ENCODE results near the gene TREH.
"Not testable (repeated sequence)": the region's sequence is repeated elsewhere in the genome, so short reads cannot be mapped to it uniquely, and the experiment has no call there.

Gene TREH, protein sequence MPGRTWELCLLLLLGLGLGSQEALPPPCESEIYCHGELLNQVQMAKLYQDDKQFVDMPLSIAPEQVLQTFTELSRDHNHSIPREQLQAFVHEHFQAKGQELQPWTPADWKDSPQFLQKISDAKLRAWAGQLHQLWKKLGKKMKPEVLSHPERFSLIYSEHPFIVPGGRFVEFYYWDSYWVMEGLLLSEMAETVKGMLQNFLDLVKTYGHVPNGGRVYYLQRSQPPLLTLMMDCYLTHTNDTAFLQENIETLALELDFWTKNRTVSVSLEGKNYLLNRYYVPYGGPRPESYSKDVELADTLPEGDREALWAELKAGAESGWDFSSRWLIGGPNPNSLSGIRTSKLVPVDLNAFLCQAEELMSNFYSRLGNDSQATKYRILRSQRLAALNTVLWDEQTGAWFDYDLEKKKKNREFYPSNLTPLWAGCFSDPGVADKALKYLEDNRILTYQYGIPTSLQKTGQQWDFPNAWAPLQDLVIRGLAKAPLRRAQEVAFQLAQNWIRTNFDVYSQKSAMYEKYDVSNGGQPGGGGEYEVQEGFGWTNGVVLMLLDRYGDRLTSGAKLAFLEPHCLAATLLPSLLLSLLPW

DNA sequence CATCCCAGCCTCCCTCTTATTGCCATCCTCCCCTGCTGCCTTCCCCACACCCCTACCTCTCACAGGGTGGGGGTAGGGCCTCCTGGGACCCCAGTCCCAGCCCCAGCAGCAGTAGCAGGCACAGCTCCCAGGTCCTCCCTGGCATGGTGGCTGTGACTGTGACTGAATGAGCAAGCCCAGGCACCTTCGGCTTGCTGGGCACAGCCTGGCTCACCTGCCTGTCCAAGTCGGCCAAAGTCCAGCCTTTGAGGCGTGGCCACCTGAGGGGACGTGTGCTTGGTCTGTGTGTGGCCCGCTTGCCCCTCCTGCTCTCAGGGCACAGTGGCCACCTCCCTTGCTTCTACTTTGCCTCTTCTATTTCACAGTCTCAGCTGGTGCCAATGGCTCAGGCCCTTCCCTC, at the start of gene TREH:
Gene TREH, minus strand, starts transcription at position 168 of the 400 bp plus-strand sequence. Its CDS starts 23 bp downstream, at position 145.
- DNase-seq (ENCODE audit: low read depth in 3 of 3, low spot score in 1 of 3): no peak

- DNase-seq (ENCODE audit: low read depth in 3 of 3, low spot score in 1 of 3): not testable (repeated sequence)
Measured at GRCh38 chr11:118728112-118728511, 48.7 kb upstream of the TREH start.

GRCh38 chr11:118727721-118728066, 48.2 kb upstream of the TREH start:
- not testable (repeated sequence) for DNase-seq (ENCODE audit: low read depth in 3 of 3, low spot score in 1 of 3)

DNA sequence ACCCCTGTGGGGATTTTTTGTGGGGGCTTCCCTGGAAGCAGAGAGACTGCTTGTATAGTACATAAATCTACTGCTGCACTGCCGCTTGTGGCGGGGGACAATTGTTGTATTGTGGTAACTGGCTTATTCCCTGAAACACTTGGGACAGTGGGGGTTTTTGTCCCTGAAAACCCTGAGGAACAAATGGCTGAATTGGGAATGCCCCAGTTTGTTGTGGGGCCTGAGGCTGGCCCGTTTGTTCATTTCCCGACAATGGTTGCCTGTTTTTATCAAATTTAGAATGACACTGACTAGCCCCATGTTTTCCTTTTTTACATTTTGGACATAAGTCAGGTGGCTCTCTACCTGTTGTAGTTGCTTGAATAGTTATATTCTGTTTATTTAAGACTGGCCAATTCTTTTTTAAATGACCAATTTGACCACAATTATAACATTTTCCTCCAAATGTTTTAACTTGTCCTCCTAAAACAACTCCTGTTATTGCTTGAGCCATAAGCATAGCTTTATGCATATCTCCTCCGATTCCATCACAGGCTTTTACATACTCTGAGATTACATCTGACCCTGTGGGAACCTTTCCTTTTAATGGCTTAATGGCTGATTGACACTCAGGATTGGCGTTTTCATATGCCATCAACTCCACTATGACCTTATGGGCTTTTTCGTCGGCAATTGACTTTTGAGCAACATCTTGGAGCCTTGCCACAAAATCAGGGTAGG, 47.7 kb upstream of the TREH start:
- not testable (repeated sequence) for DNase-seq (ENCODE audit: low read depth in 3 of 3, low spot score in 1 of 3)

- DNase-seq (ENCODE audit: low read depth in 3 of 3, low spot score in 1 of 3): not testable (repeated sequence)
Measured at GRCh38 chr11:118721478-118722015, 42.1 kb upstream of the TREH start.

GRCh38 chr11:118720740-118721139, 41.3 kb upstream of the TREH start:
- not testable (repeated sequence) for DNase-seq (ENCODE audit: low read depth in 3 of 3, low spot score in 1 of 3)

GRCh38 chr11:118720078-118720477, 40.6 kb upstream of the TREH start:
- not testable (repeated sequence) for DNase-seq (ENCODE audit: low read depth in 3 of 3, low spot score in 1 of 3)

DNA sequence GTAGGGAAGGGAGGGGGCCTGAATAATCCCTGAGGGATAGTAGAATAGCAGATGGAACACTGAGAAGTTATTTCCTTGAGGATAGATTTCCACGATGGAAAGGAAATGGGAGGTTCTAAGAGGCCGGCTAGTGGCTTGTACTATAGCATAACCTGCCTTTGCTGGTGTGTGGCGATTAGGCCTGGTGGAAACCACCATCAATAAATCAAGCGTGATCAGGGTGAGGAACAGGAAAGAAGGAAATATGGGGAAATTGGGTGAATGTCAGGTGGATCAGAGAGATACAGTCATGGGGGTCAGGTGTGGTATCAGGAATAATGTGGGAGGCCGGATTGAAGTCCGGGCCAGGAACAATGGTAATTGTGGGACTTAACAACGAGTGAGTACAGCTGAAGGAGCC, 39.1 kb upstream of the TREH start:
- not testable (repeated sequence) for DNase-seq (ENCODE audit: low read depth in 3 of 3, low spot score in 1 of 3)

- DNase-seq (ENCODE audit: low read depth in 3 of 3, low spot score in 1 of 3): not testable (repeated sequence)
Measured at GRCh38 chr11:118717733-118718132, 38.3 kb upstream of the TREH start.

GRCh38 chr11:118717221-118717620, 37.8 kb upstream of the TREH start:
- not testable (repeated sequence) for DNase-seq (ENCODE audit: low read depth in 3 of 3, low spot score in 1 of 3)

DNA sequence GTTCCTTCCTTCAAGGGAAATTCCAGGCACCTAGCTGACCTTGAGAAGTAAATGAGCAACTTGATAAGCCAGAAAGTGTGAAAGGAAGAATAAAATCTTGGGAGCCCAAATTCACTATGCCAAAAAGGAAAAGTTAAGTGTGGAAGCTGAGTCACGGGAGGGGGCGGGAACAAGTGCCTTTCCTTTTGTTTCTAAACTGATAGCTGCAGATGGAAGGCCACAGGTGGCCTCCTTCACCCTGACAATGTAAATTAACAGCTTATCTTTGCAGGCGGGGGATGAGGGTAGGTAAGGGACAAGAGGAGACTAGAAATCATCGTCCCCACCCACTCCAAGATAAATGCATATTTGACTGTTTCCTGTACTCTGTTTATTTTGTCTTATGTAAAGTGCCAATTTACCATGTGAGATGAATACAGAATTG, 36.4 kb upstream of the TREH start:
- DNase-seq (ENCODE audit: low read depth in 3 of 3, low spot score in 1 of 3): no peak

DNA sequence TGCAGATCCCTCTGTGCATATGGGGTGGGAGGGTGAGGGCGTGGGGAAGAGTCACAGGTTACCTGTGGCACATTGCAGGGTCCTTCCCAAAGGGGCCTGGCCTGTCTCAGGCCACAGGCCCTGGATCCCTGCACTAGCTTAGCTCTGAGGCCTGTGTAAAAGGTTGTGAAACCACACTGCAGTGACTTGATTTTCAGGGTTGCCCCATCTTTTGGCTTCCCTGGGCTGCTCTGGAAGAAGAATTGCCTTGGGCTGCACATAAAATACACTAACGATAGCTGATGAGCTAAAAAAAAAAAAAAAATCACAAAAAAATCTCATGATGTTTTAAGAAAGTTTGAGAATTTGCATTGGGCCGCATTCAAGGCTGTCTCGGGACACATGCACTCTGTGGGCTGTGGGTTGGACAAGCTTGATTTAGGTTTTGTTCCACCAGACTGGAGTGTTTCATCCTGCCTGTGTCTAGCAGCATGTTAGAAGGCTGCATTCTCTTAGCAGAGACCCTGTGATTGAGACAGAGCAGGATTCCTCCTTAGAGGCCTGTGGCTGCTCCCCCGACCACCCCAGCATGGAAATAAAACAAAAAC, 35.9 kb upstream of the TREH start:
- no peak for DNase-seq (ENCODE audit: low read depth in 3 of 3, low spot score in 1 of 3)

- no peak for DNase-seq (ENCODE audit: low read depth in 3 of 3, low spot score in 1 of 3)
Measured at GRCh38 chr11:118714816-118715215, 35.4 kb upstream of the TREH start.

- not testable (repeated sequence) for DNase-seq (ENCODE audit: low read depth in 3 of 3, low spot score in 1 of 3)
Measured at GRCh38 chr11:118714416-118714815, 35.0 kb upstream of the TREH start.

GRCh38 chr11:118708296-118708695, 28.8 kb upstream of the TREH start:
- DNase-seq (ENCODE audit: low read depth in 3 of 3, low spot score in 1 of 3): no peak

- no peak for DNase-seq (ENCODE audit: low read depth in 3 of 3, low spot score in 1 of 3)
Measured at GRCh38 chr11:118706546-118706825, 27.0 kb upstream of the TREH start.

- DNase-seq (ENCODE audit: low read depth in 3 of 3, low spot score in 1 of 3): no peak
Measured at GRCh38 chr11:118705791-118706545, 26.5 kb upstream of the TREH start.

DNA sequence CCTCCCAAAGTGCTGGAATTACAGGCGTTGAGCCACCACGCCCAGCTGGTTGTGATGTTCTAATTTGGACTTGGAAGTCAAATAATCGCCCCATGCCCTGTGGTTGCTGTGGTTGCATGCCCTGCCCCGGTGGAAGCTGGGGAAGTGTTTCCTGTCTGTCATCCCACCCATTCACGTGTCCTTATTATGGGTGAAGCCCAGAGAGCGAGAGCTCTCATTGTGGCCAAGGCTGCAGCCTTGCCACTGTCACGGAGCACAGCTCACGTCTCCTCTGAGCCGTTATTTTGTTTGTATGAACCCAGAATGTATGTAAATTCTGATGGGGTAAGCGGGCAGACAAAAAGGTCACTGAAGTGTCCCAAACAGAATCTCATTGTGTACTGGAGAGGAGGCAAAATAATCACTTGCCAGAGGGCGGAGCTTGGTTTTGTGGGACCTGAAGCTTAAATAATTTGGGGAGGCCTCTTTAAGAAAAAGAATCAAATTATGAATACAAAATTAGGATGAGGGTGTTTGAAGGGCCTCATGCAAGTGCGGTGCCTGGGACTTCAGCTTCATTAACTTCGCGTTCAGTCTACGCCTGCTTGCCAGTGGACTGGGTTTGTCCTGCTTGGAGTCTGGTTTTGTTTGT, 25.8 kb upstream of the TREH start:
- DNase-seq (ENCODE audit: low read depth in 3 of 3, low spot score in 1 of 3): no peak

GRCh38 chr11:118703563-118704106, 24.2 kb upstream of the TREH start:
- DNase-seq (ENCODE audit: low read depth in 3 of 3, low spot score in 1 of 3): no peak
